Measurements from ENCODE around the gene CDKN2C. TPM values are rescaled to one million over a fixed set of nuclear protein-coding genes. Genes with fewer than 3 reads are reported as not detected.

Gene CDKN2C
- total and polyA plus RNA-seq, 2 donors from 2014 or later, result 12.5 to 16.6 TPM

DNA sequence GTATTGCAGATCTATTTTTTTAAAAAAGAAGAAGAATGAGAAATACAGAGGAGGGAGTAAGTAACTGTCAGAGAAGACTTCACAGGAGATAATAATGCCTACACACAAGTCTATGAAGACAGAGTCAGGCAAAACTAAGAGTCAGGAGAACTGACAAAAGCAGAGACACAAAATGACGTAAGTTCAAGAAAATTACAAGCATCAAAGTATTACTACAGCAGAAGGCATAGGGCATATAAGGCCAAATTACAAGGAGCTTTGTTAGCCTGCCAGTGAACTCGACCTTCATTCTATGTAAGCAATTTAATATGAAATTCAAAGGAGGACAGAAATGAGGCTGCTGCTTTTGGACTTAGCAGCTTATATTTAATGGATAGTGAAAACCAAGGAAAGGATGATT lies 33.7 kb upstream of the CDKN2C start:
- TF ChIP-seq, protein P1, sequence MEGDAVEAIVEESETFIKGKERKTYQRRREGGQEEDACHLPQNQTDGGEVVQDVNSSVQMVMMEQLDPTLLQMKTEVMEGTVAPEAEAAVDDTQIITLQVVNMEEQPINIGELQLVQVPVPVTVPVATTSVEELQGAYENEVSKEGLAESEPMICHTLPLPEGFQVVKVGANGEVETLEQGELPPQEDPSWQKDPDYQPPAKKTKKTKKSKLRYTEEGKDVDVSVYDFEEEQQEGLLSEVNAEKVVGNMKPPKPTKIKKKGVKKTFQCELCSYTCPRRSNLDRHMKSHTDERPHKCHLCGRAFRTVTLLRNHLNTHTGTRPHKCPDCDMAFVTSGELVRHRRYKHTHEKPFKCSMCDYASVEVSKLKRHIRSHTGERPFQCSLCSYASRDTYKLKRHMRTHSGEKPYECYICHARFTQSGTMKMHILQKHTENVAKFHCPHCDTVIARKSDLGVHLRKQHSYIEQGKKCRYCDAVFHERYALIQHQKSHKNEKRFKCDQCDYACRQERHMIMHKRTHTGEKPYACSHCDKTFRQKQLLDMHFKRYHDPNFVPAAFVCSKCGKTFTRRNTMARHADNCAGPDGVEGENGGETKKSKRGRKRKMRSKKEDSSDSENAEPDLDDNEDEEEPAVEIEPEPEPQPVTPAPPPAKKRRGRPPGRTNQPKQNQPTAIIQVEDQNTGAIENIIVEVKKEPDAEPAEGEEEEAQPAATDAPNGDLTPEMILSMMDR (IDR thresholded peaks at IDR 0.05; ENCODE audit: borderline replicate concordance, extremely low read depth, insufficient read depth), result no peak
- Histone ChIP-seq H3K27ac (ENCODE audit: low read depth in 2 of 2, low read length in 2 of 2) (no peak overlapping the region), H3K4me3 (ENCODE audit: low read length in 3 of 3) (no peak overlapping the region), H3K4me1 (ENCODE audit: control insufficient read depth in 2 of 3, insufficient read depth in 2 of 3, low read depth in 1 of 3, low read length in 3 of 3) (peaks cover 0 to 4% (median 0%) of the 10 kb centered on the region in 3 donors), H3K27me3 (ENCODE audit: control insufficient read depth, insufficient read depth, low read length) (no peaks in the 10 kb centered on the region), H3K9me3 (ENCODE audit: control insufficient read depth in 2 of 3, insufficient read depth in 1 of 3, low read length in 3 of 3) (no peaks in the 10 kb centered on the region), H3K9ac (ENCODE audit: low read length in 3 of 3) (no peak overlapping the region), H3K36me3 (ENCODE audit: control insufficient read depth in 2 of 3, insufficient read depth in 3 of 3, low read length in 3 of 3) (no peaks in the 10 kb centered on the region)
- intact Hi-C loops (cut with DNase I), result no loop called here
- no peak for DNase-seq
- no peak for FAIRE-seq

DNA sequence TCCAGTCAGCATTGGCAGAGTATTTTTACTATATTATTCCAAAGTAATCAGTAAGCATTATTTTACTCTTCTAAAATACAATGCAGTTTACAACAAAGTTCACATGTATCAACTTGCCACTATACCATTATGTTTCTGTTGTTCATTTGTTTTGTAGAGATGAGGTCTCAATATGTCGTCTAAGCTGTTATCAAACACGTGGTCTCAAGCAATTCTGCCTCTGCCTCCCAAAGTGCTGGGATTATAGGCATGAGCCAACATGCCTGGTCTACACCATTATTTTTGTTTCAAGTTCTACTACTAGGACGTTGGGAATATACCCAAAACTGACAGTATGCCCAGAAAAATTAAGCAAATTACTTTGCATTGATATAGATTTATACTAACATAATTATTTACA lies 29.8 kb upstream of the CDKN2C start:
- no peak overlapping the region for H3K4me3 ChIP-seq (ENCODE audit: low read length in 3 of 3)
- no peaks in the 10 kb centered on the region for H3K4me1 ChIP-seq (ENCODE audit: control insufficient read depth in 2 of 3, insufficient read depth in 2 of 3, low read depth in 1 of 3, low read length in 3 of 3)
- peaks cover 0 to 2% (median 0%) of the 10 kb centered on the region in 3 donors for H3K36me3 ChIP-seq (ENCODE audit: control insufficient read depth in 2 of 3, insufficient read depth in 3 of 3, low read length in 3 of 3)
- no peaks in the 10 kb centered on the region for H3K9me3 ChIP-seq (ENCODE audit: control insufficient read depth in 2 of 3, insufficient read depth in 1 of 3, low read length in 3 of 3)
- intact Hi-C loops (cut with DNase I), result no loop called here
- no peak overlapping the region for H3K9ac ChIP-seq (ENCODE audit: low read length in 3 of 3)
- no peak for FAIRE-seq
- no peak for DNase-seq
- TF ChIP-seq, protein P1 (IDR thresholded peaks at IDR 0.05; ENCODE audit: borderline replicate concordance, extremely low read depth, insufficient read depth), result no peak
- no peaks in the 10 kb centered on the region for H3K27me3 ChIP-seq (ENCODE audit: control insufficient read depth, insufficient read depth, low read length)
- H3K27ac ChIP-seq (ENCODE audit: low read depth in 2 of 2, low read length in 2 of 2), result no peak overlapping the region

DNA sequence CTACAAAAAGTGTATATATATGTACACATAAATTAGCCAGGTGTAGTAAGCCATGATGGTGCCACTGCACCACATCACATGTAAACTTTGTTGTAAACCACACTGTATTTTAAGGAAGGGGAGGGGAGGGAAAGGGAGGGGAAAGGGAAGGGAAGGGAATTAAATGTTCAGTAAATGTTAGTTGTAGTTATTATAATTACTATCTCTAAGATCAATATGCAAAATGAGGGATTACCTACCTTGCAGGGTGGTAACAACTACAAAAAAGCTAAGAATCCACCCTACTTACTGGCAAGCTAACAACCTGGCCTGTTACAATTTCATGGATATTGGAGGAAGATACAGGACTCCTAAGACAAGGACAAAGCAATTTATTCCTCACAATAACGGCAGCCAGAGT lies 27.7 kb upstream of the CDKN2C start:
- DNase-seq, result no peak
- intact Hi-C loops (cut with DNase I), result no loop called here
- FAIRE-seq, result no peak

More for the DNA sequence above, 27.7 kb upstream of the CDKN2C start:
- Histone ChIP-seq H3K9ac (ENCODE audit: low read length in 3 of 3) (no peak overlapping the region), H3K27me3 (ENCODE audit: control insufficient read depth, insufficient read depth, low read length) (no peaks in the 10 kb centered on the region), H3K36me3 (ENCODE audit: control insufficient read depth in 2 of 3, insufficient read depth in 3 of 3, low read length in 3 of 3) (peaks cover 0 to 2% (median 0%) of the 10 kb centered on the region in 3 donors), H3K27ac (ENCODE audit: low read depth in 2 of 2, low read length in 2 of 2) (no peak overlapping the region), H3K4me1 (ENCODE audit: control insufficient read depth in 2 of 3, insufficient read depth in 2 of 3, low read depth in 1 of 3, low read length in 3 of 3) (no peaks in the 10 kb centered on the region), H3K4me3 (ENCODE audit: low read length in 3 of 3) (no peak overlapping the region), H3K9me3 (ENCODE audit: control insufficient read depth in 2 of 3, insufficient read depth in 1 of 3, low read length in 3 of 3) (no peaks in the 10 kb centered on the region)
- TF ChIP-seq, protein P1 (IDR thresholded peaks at IDR 0.05; ENCODE audit: borderline replicate concordance, extremely low read depth, insufficient read depth), result no peak
